GM20000 (cell line): Measurements from ENCODE around the gene CLDN24.

ENCODE experiments used
- DNase-seq: peaks from one replicate; pipeline ENCODE4 v3.0.0; 2012; ENCODE audit warnings: low spot score
- TF ChIP-seq, protein P1 (sequence below): IDR thresholded peaks from 2 replicates; pipeline ENCODE4 v1.5.1; 2012; ENCODE audit warnings: mild to moderate bottlenecking, control low read depth; ENCODE audit errors: extremely low read depth, missing control alignments

Gene CLDN24

GRCh38 chr4:183360161-183360919 is 38.1 kb upstream of the CLDN24 start:
- no peak for DNase-seq
- TF ChIP-seq, protein P1, sequence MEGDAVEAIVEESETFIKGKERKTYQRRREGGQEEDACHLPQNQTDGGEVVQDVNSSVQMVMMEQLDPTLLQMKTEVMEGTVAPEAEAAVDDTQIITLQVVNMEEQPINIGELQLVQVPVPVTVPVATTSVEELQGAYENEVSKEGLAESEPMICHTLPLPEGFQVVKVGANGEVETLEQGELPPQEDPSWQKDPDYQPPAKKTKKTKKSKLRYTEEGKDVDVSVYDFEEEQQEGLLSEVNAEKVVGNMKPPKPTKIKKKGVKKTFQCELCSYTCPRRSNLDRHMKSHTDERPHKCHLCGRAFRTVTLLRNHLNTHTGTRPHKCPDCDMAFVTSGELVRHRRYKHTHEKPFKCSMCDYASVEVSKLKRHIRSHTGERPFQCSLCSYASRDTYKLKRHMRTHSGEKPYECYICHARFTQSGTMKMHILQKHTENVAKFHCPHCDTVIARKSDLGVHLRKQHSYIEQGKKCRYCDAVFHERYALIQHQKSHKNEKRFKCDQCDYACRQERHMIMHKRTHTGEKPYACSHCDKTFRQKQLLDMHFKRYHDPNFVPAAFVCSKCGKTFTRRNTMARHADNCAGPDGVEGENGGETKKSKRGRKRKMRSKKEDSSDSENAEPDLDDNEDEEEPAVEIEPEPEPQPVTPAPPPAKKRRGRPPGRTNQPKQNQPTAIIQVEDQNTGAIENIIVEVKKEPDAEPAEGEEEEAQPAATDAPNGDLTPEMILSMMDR, result no peak

DNA sequence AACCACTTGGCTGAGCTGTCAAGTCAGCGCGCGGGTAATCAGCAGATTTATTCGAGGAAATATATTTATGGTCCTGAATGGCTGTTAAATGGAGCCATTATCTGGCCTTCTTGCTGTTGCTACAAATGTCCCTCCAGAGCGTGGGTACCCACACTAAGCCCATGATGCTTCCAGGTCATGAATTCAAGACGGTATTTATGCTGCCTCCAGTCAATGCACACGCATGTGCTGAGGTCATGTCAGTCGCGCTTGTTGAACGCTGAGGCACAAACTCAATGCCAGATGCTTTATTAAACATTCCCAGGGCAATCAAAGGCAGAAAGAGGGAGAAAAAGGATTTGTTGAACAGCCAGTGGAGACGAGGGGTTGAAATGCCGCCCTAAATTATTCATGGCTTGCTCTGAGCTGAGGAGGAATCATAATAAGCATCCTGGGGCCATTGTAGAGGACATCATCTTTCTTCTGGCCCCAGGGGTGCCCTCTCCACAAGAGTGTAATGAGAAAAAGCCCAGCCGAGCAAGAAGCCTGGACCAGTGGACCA is 36.1 kb upstream of the CLDN24 start:
- no peak for DNase-seq

DNA sequence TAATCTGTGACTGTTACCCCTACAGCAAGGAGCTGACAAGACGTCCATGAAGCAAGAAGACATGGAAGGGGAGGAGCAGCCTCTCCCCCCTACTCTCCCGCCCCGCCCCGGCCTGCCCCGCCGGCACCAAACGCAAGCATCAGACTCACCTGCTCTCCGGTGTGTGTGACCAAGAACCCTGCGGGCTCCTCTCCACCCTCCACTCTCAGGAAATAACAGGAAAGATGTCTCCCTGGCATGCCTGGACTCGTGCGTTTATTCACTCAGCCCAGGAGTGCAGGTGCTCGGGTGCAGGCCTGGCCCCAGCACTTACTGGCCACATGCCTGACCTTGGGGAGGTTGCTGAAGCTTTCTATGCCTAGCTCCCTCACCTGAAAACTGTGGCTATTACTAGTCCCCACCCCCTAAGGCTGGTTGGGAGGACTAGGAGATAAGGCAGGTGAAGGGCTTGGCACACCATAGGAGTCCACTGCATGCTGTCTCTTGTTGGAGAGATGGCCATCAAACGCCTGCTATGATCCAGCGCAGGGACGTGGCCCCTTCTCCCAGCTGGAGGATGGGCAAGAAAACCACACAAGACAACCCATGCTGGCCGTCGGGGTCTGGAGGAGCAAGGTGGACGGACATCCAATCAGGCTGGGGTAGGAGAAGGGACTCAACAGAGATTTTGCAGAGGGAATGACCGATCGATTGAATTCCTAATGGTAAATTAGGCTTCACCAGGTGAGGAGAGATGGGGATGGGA is 34.9 kb upstream of the CLDN24 start:
- DNase-seq, result no peak
- TF ChIP-seq, protein P1, result no peak

More for the DNA sequence above, 36.1 kb upstream of the CLDN24 start:
- TF ChIP-seq, protein P1, result no peak

GRCh38 chr4:183356173-183356830 is 34.1 kb upstream of the CLDN24 start:
- TF ChIP-seq, protein P1, result no peak
- no peak for DNase-seq

DNA sequence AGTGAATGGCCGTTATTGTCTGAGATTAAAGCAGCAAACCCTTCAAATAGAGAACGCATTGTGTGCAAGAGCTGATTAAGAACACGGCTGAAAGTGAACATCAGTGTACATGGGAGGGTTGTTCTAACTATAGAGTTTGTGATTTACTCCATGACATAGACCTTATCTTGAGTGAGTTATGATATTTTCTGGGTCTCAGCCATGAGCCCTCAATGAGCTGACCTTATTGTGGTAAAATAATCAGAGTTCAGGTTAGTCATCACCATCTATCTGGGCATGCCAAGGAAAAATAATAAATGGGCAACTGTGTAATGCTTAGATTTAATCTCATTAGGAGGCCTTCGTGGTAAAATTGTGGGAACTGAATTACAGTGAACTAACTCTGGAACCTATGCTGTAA is 33.2 kb upstream of the CLDN24 start:
- TF ChIP-seq, protein P1, result no peak
- no peak for DNase-seq

GRCh38 chr4:183354219-183354618 is 32.0 kb upstream of the CLDN24 start:
- DNase-seq, result no peak
- TF ChIP-seq, protein P1, result no peak
